GM12878 (cell line): ENCODE measurements around the gene FDXR. TPM values are rescaled to one million over a fixed set of nuclear protein-coding genes. Genes with fewer than 3 reads are reported as not detected.

Experiments
- ATAC-seq: fragments of 200-7000 bp; cut with Tn5 transposase; 3 replicates; pipeline ENCODE4 v1.9.1; 2020; ENCODE audit warnings: mild to moderate bottlenecking, moderate library complexity
- BruUV-seq: library from RNA; stranded (reverse); fragments of 400-500 nt; replicated peaks from 2 replicates; lab custom pipeline; 2021; lab: Mats Ljungman, UMichigan
- CTCF ChIA-PET: fragments of 300-600 bp; sonication (Branson Sonifier 250); formaldehyde crosslinking; extraction: SDS; loops from one replicate; lab custom pipeline; 2021; ENCODE audit warnings: inconsistent platforms; lab: Yijun Ruan, JAX
- POLR2A ChIA-PET: fragments of 350-600 bp; formaldehyde crosslinking; extraction: SDS; loops from one replicate; lab custom pipeline; 2021; ENCODE audit warnings: inconsistent platforms; lab: Charles Lee
- RAD21 ChIA-PET: fragments of 300-600 bp; sonication (Branson Sonifier 250); formaldehyde crosslinking; loops from one replicate; lab custom pipeline; 2023; ENCODE audit warnings: antibody characterized with exemption; ENCODE audit not compliant: unreplicated experiment; lab: Charles Lee
- SMC1A ChIA-PET: fragments of 300-600 bp; sonication (Branson Sonifier 250); formaldehyde crosslinking; loops from one replicate; lab custom pipeline; 2023; ENCODE audit not compliant: unreplicated experiment, uncharacterized antibody; lab: Charles Lee
- DNase-seq: peaks from one replicate; pipeline ENCODE4 v3.0.0-alpha.2; 2011; ENCODE audit warnings: low read depth, low spot score
- FAIRE-seq: peaks from 3 replicates; lab custom pipeline; 2011; peaks lifted over from hg19 to GRCh38; lab: Jason Lieb, UNC
- H2AFZ ChIP-seq: 2 replicates; pipeline ENCODE4 v1.6.0; 2011; ENCODE audit warnings: low read depth, low read length, control low read depth; ENCODE audit not compliant: control insufficient read depth
- H3K27ac ChIP-seq: 2 replicates; pipeline ENCODE4 v1.5.1; 2011; ENCODE audit warnings: control low read depth; ENCODE audit not compliant: control insufficient read depth, insufficient read depth
- H3K27me3 ChIP-seq, 2 experiments: replicated peaks in 1 of 2; 2 replicates each; pipeline versions ENCODE4 v1.6.0 to v1.6.1; 2011; ENCODE audit warnings: low read length in 1 of 2; ENCODE audit not compliant: control insufficient read depth in 2 of 2, insufficient read depth in 2 of 2
- H3K36me3 ChIP-seq, 2 experiments: 2 replicates each; pipeline ENCODE4 v1.5.1; 2011; ENCODE audit warnings: low read length in 1 of 2; ENCODE audit not compliant: control insufficient read depth in 2 of 2, insufficient read depth in 2 of 2
- H3K4me1 ChIP-seq: 2 replicates; pipeline ENCODE4 v1.6.1; 2011; ENCODE audit warnings: mild to moderate bottlenecking, low read length, moderate library complexity, mixed read lengths; ENCODE audit not compliant: control insufficient read depth, insufficient read depth
- H3K4me2 ChIP-seq: 2 replicates; pipeline ENCODE4 v1.6.0; 2011; ENCODE audit warnings: control low read depth; ENCODE audit not compliant: control insufficient read depth, insufficient read depth
- H3K4me3 ChIP-seq: fragments of 200-600 bp; sonication (generic); 2 replicates; pipeline ENCODE4 v1.5.1; 2016
- H3K79me2 ChIP-seq: 2 replicates; pipeline ENCODE4 v1.6.0; 2011; ENCODE audit warnings: low read length; ENCODE audit not compliant: control insufficient read depth, insufficient read depth
- H3K9ac ChIP-seq: 2 replicates; pipeline ENCODE4 v1.8.0; 2011; ENCODE audit warnings: low read length, control low read depth, mixed read lengths; ENCODE audit not compliant: control insufficient read depth, insufficient read depth
- H3K9me3 ChIP-seq: replicated peaks from 3 replicates; pipeline ENCODE4 v1.5.1; 2011; ENCODE audit warnings: mild to moderate bottlenecking, low read length; ENCODE audit not compliant: control insufficient read depth, insufficient read depth
- H4K20me1 ChIP-seq: 2 replicates; pipeline ENCODE4 v1.6.0; 2011; ENCODE audit not compliant: control insufficient read depth, insufficient read depth
- ELK1 ChIP-seq: IDR thresholded peaks from 2 replicates; pipeline ENCODE4 v1.6.1; 2012; ENCODE audit warnings: low read depth, low read length, improper control_type of control experiment
- FOS ChIP-seq: IDR thresholded peaks from 3 replicates; pipeline ENCODE4 v1.6.1; 2011; ENCODE audit warnings: borderline replicate concordance; ENCODE audit not compliant: insufficient read length; ENCODE audit errors: extremely low read depth
- GABPA ChIP-seq: IDR thresholded peaks from 2 replicates; pipeline ENCODE4 v1.6.1; 2014; ENCODE audit warnings: antibody characterized with exemption, low read depth, mild to moderate bottlenecking, inconsistent platforms
- GATAD2B ChIP-seq: fragments of 450-650 bp; conservative IDR thresholded peaks from 2 replicates; pipeline ENCODE4 v1.6.1; 2017; ENCODE audit warnings: low read depth, mild to moderate bottlenecking, moderate library complexity
- IKZF2 ChIP-seq, 2 experiments: fragments of 450-650 bp; IDR thresholded peaks; 2 replicates each; pipeline ENCODE4 v1.6.1; 2017; ENCODE audit warnings: mild to moderate bottlenecking in 2 of 2, moderate library complexity in 2 of 2
- IRF3 ChIP-seq: fragments of 450-650 bp; IDR thresholded peaks from 2 replicates; pipeline ENCODE4 v1.6.1; 2014; ENCODE audit warnings: mild to moderate bottlenecking
- JUND ChIP-seq: IDR thresholded peaks from 2 replicates; pipeline ENCODE4 v1.6.1; 2012; ENCODE audit warnings: low read depth, mild to moderate bottlenecking, low read length, improper control_type of control experiment, moderate library complexity
- MTA2 ChIP-seq: fragments of 450-650 bp; IDR thresholded peaks from 2 replicates; pipeline ENCODE4 v1.6.1; 2016; ENCODE audit warnings: low read depth, mild to moderate bottlenecking, moderate library complexity
- NFIC ChIP-seq: IDR thresholded peaks from 2 replicates; pipeline ENCODE4 v1.6.1; 2012; ENCODE audit warnings: low read depth, mild to moderate bottlenecking, inconsistent platforms, low read length, moderate library complexity
- POLR2A ChIP-seq: IDR thresholded peaks from 2 replicates; pipeline ENCODE4 v1.6.1; 2011; ENCODE audit warnings: low read depth, mild to moderate bottlenecking, low read length
- POLR2AphosphoS5 ChIP-seq: IDR thresholded peaks from 2 replicates; pipeline ENCODE4 v1.6.1; 2011; ENCODE audit warnings: mild to moderate bottlenecking, low read length, inconsistent platforms
- SRF ChIP-seq, 2 experiments: IDR thresholded peaks; 2 replicates each; pipeline ENCODE4 v1.6.1; 2011; ENCODE audit warnings: low read depth in 2 of 2, low read length in 2 of 2, mild to moderate bottlenecking in 1 of 2, moderate library complexity in 1 of 2
- YBX1 ChIP-seq: fragments of 450-650 bp; IDR thresholded peaks from 2 replicates; pipeline ENCODE4 v1.6.1; 2016; ENCODE audit warnings: antibody characterized with exemption
- YY1 ChIP-seq: IDR thresholded peaks from 2 replicates; pipeline ENCODE4 v1.6.1; 2011; ENCODE audit warnings: low read depth, mild to moderate bottlenecking, low read length
- ZNF274 ChIP-seq: IDR thresholded peaks from one replicate; pipeline ENCODE4 v1.8.0; 2011; ENCODE audit not compliant: insufficient read length, insufficient read depth
- ZZZ3 ChIP-seq: IDR thresholded peaks from 2 replicates; pipeline ENCODE4 v1.6.1; 2011; ENCODE audit warnings: low read depth; ENCODE audit not compliant: control insufficient read depth, insufficient read length
- WGBS: methylation state at CpG from one replicate; pipeline ENCODE4 v1.1.6; 2016; ENCODE audit warnings: low lambda C conversion rate; ENCODE audit not compliant: insufficient replicate concordance, insufficient coverage; ENCODE audit errors: missing lambda C conversion rate; 5-methylcytosine and 5-hydroxymethylcytosine counted together
- in situ Hi-C: fragments of 300-500 bp; cut with MboI; formaldehyde crosslinking; loops from 9 replicates; pipeline ENCODE4 v1.14.3; 2018; ENCODE audit warnings: mixed read lengths
- intact Hi-C: fragments of 100-400 bp; cut with micrococcal nuclease; formaldehyde crosslinking; loops from one replicate; pipeline ENCODE4 v1.14.2; 2022; ENCODE audit not compliant: unreplicated experiment
- polyA plus RNA-seq, 11 experiments: library from polyadenylated mRNA; depleted of rRNA in 4 of 11; unstranded in 6 of 11; stranded (reverse) in 5 of 11; fragments of >200 nt; fragmentation: Nextera tagmentation in 4 of 11; fragmentation: Illumina TruSeq in 1 of 11; extraction: Ambion mirVana in 4 of 11; extraction: Trizol in 1 of 11; gene quantifications; 1 replicate in 1 of 11; 2 replicates in 10 of 11; pipeline versions ENCODE4 v1.2.1 to v1.2.3, GENCODE V29; 2011 to 2016; ENCODE audit warnings: inconsistent platforms in 2 of 11, missing spikeins in 2 of 11, low read depth in 1 of 11
- total RNA-seq, 4 experiments: library from RNA; depleted of rRNA in 3 of 4; stranded (reverse); fragments of >200 nt in 3 of 4; fragmentation: Illumina TruSeq in 1 of 4; extraction: Trizol in 1 of 4; gene quantifications; 2 replicates each; pipeline versions ENCODE4 v1.2.1 to v1.2.3, GENCODE V29; 2013 to 2021
- TF ChIP-seq, protein P1 (sequence below): IDR thresholded peaks from 2 replicates; pipeline ENCODE4 v1.6.1; 2011; ENCODE audit warnings: borderline replicate concordance, low read depth, mild to moderate bottlenecking, moderate library complexity, low read length; ENCODE audit not compliant: insufficient read depth, poor library complexity, severe bottlenecking

FDXR gene
- total and polyA plus RNA-seq, 10 of the 15 experiments (the other 5 are each of a cell fraction or from before 2014, with no cell fraction given), result 0.85 to 162 (median 48.2) TPM

GRCh38 chr17:74920642-74921025, 47.8 kb upstream of the FDXR start:
- no peaks in the 10 kb centered on the region for H3K9me3 ChIP-seq
- DNase-seq (no peak), ATAC-seq (no peak), FAIRE-seq (no peak)
- H3K9ac ChIP-seq, result no peak overlapping the region
- no TSS peak for BruUV-seq
- no peak overlapping the region for H3K4me2 ChIP-seq
- no peaks in the 10 kb centered on the region for H4K20me1 ChIP-seq
- ChIA-PET RAD21 (interaction anchor here (0.7 to 8.1 kb wide), 4 partner anchors 8 to 280 kb away, joined by 3 to 73 read pairs (median 4); no protein-coding TSS in a partner anchor), CTCF (interaction anchor here (12.6 kb wide), 1 partner anchor 37 kb away, joined by 274 read pairs; no protein-coding TSS in a partner anchor)
- 10% methylated on average over 6 of the region's 6 CpGs for WGBS
- TF ChIP-seq YY1 (no peak), IRF3 (no peak), GATAD2B (no peak), JUND (no peak), POLR2AphosphoS5 (no peak), NFIC (no peak), SRF (IDR thresholded peaks at IDR 0.05; ENCODE audit: low read depth in 2 of 2, low read length in 2 of 2) (no peak), MTA2 (no peak), ELK1 (no peak), IKZF2 (IDR thresholded peaks at IDR 0.05) (no peak), YBX1 (no peak), GABPA (no peak), ZNF274 (no peak), POLR2A (no peak), FOS (no peak), ZZZ3 (no peak)
- TF ChIP-seq, protein P1, sequence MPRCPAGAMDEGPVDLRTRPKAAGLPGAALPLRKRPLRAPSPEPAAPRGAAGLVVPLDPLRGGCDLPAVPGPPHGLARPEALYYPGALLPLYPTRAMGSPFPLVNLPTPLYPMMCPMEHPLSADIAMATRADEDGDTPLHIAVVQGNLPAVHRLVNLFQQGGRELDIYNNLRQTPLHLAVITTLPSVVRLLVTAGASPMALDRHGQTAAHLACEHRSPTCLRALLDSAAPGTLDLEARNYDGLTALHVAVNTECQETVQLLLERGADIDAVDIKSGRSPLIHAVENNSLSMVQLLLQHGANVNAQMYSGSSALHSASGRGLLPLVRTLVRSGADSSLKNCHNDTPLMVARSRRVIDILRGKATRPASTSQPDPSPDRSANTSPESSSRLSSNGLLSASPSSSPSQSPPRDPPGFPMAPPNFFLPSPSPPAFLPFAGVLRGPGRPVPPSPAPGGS, result no peak
- TF ChIP-seq, all 136 proteins: peak for 0
- in situ Hi-C loops, result loop anchor here (5.0 kb wide), 1 partner anchor 37 kb away; no protein-coding TSS in a partner anchor
- Histone ChIP-seq H2AFZ (no peak overlapping the region), H3K27ac (no peak overlapping the region), H3K4me1 (no peaks in the 10 kb centered on the region), H3K36me3 (no peaks in the 10 kb centered on the region), H3K27me3 (peaks cover 11 to 16% of the 10 kb centered on the region in 2 experiments), H3K79me2 (no peaks in the 10 kb centered on the region), H3K4me3 (no peak overlapping the region)
- ChIA-PET SMC1A (interaction anchor here (0.5 to 3.0 kb wide), 3 partner anchors 37 to 1437 kb away, joined by 3 to 10 read pairs (median 5); no protein-coding TSS in a partner anchor), POLR2A (interaction anchor here (0.7 kb wide), 1 partner anchor 47 kb away, joined by 3 read pairs; no protein-coding TSS in a partner anchor)
- intact Hi-C loops, result no loop called here
